NCI-H446 treated with DMSO at 0.1 percent for 48 hours (cell line): ENCODE measurements around the gene SUPT20H.
"Not testable (repeated sequence)": the region's sequence is repeated elsewhere in the genome, so short reads cannot be mapped to it uniquely, and the experiment has no call there.

ENCODE experiments used
- DNase-seq: peaks from one replicate; lab custom pipeline; 2025; lab: John Stamatoyannopoulos, UW

The SUPT20H gene

GRCh38 chr13:37069597-37070103, 10.2 kb upstream of the SUPT20H start:
- DNase-seq: no peak

- DNase-seq: no peak
Observed at GRCh38 chr13:37068962-37069361, 9.5 kb upstream of the SUPT20H start.

- DNase-seq: no peak
Observed at GRCh38 chr13:37067874-37068273, 8.4 kb upstream of the SUPT20H start.

- no peak for DNase-seq
Observed at GRCh38 chr13:37065890-37066526, 6.5 kb upstream of the SUPT20H start.

GRCh38 chr13:37059848-37060192, 332 bp upstream of the SUPT20H start:
- no peak for DNase-seq

GRCh38 chr13:37056228-37056627, 3.3 kb downstream of the SUPT20H start:
- not testable (repeated sequence) for DNase-seq

- not testable (repeated sequence) for DNase-seq
Observed at GRCh38 chr13:37053111-37053510, 6.4 kb downstream of the SUPT20H start.

GRCh38 chr13:37049810-37050209, 9.7 kb downstream of the SUPT20H start:
- no peak for DNase-seq

GRCh38 chr13:37047846-37048245, 11.6 kb downstream of the SUPT20H start:
- no peak for DNase-seq

GRCh38 chr13:37047032-37047431, 12.5 kb downstream of the SUPT20H start:
- DNase-seq: no peak

GRCh38 chr13:37046062-37046461, 13.4 kb downstream of the SUPT20H start:
- DNase-seq: no peak

GRCh38 chr13:37040789-37041188, 18.7 kb downstream of the SUPT20H start:
- DNase-seq: no peak

- no peak for DNase-seq
Observed at GRCh38 chr13:37039896-37040295, 19.6 kb downstream of the SUPT20H start.

GRCh38 chr13:37037241-37037640, 22.2 kb downstream of the SUPT20H start:
- DNase-seq: no peak

GRCh38 chr13:37029617-37030016, 29.9 kb downstream of the SUPT20H start:
- DNase-seq: no peak

GRCh38 chr13:37027639-37028038, 31.8 kb downstream of the SUPT20H start:
- no peak for DNase-seq

GRCh38 chr13:37026771-37027170, 32.7 kb downstream of the SUPT20H start:
- no peak for DNase-seq

- no peak for DNase-seq
Observed at GRCh38 chr13:37023871-37024270, 35.6 kb downstream of the SUPT20H start.

GRCh38 chr13:37014609-37015008, 44.9 kb downstream of the SUPT20H start:
- no peak for DNase-seq

- DNase-seq: no peak
Observed at GRCh38 chr13:37011788-37012187, 47.7 kb downstream of the SUPT20H start.

- no peak for DNase-seq
Observed at GRCh38 chr13:37011002-37011401, 48.5 kb downstream of the SUPT20H start.

GRCh38 chr13:37010424-37010823, 49.1 kb downstream of the SUPT20H start:
- DNase-seq: no peak

GRCh38 chr13:37009692-37010091, 49.8 kb downstream of the SUPT20H start:
- no peak for DNase-seq

- no peak for DNase-seq
Observed at GRCh38 chr13:37001921-37002250, 57.6 kb downstream of the SUPT20H start.
